Measurements from ENCODE around the gene MIER2.

The MIER2 gene

DNA sequence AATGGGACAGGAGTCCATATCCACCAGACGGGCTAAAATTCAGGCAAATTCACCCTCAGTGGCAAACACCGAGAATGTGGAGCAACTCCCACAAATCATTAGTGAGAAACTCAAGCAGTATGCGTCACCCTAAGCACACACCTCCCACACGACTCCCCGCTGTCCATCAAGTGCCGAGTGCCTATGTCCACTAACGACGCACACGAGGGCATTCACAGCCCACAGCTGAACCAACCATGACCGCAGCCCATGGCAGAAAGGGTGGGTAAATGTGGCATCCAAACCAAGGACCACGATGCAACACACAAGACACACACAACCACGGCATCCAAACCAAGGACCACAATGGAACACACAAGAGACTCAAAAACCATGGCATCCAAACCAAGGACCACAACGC, 22.0 kb downstream of the MIER2 start:
- TF ChIP-seq TAF1 (IDR thresholded peaks at IDR 0.05; ENCODE audit: borderline replicate concordance, insufficient read depth, low read length) = no peak
- TF ChIP-seq FOXP2 (optimal IDR thresholded peaks at IDR 0.05; ENCODE audit: borderline replicate concordance, extremely low read depth, extremely low read length, insufficient read depth) = no peak
- no peak for TF ChIP-seq POLR2AphosphoS5 (IDR thresholded peaks at IDR 0.05; ENCODE audit: low read depth, low read length)

DNA sequence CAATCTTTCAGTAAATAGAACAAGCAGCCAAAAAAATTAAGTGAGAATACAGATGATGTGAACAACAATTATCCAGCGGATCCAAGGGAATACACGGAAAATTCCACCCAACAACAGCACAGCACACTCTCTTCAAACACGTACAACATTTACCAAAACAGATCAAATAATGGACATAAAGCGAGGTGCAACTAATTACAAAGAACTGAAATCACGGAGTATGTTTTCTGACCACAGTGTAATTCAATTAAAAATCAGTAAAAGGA, 26.2 kb downstream of the MIER2 start:
- TF ChIP-seq TAF1 (IDR thresholded peaks at IDR 0.05; ENCODE audit: borderline replicate concordance, insufficient read depth, low read length) (no peak), POLR2AphosphoS5 (IDR thresholded peaks at IDR 0.05; ENCODE audit: low read depth, low read length) (no peak), SIN3A (IDR thresholded peaks at IDR 0.05; ENCODE audit: borderline replicate concordance, insufficient read depth, low read length) (no peak), FOXP2 (optimal IDR thresholded peaks at IDR 0.05; ENCODE audit: borderline replicate concordance, extremely low read depth, extremely low read length, insufficient read depth) (no peak)
- TF ChIP-seq, protein P1, sequence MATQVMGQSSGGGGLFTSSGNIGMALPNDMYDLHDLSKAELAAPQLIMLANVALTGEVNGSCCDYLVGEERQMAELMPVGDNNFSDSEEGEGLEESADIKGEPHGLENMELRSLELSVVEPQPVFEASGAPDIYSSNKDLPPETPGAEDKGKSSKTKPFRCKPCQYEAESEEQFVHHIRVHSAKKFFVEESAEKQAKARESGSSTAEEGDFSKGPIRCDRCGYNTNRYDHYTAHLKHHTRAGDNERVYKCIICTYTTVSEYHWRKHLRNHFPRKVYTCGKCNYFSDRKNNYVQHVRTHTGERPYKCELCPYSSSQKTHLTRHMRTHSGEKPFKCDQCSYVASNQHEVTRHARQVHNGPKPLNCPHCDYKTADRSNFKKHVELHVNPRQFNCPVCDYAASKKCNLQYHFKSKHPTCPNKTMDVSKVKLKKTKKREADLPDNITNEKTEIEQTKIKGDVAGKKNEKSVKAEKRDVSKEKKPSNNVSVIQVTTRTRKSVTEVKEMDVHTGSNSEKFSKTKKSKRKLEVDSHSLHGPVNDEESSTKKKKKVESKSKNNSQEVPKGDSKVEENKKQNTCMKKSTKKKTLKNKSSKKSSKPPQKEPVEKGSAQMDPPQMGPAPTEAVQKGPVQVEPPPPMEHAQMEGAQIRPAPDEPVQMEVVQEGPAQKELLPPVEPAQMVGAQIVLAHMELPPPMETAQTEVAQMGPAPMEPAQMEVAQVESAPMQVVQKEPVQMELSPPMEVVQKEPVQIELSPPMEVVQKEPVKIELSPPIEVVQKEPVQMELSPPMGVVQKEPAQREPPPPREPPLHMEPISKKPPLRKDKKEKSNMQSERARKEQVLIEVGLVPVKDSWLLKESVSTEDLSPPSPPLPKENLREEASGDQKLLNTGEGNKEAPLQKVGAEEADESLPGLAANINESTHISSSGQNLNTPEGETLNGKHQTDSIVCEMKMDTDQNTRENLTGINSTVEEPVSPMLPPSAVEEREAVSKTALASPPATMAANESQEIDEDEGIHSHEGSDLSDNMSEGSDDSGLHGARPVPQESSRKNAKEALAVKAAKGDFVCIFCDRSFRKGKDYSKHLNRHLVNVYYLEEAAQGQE (IDR thresholded peaks at IDR 0.05; ENCODE audit: insufficient read depth in 1 of 2, low read depth in 2 of 2, low read length in 2 of 2) = no peak

DNA sequence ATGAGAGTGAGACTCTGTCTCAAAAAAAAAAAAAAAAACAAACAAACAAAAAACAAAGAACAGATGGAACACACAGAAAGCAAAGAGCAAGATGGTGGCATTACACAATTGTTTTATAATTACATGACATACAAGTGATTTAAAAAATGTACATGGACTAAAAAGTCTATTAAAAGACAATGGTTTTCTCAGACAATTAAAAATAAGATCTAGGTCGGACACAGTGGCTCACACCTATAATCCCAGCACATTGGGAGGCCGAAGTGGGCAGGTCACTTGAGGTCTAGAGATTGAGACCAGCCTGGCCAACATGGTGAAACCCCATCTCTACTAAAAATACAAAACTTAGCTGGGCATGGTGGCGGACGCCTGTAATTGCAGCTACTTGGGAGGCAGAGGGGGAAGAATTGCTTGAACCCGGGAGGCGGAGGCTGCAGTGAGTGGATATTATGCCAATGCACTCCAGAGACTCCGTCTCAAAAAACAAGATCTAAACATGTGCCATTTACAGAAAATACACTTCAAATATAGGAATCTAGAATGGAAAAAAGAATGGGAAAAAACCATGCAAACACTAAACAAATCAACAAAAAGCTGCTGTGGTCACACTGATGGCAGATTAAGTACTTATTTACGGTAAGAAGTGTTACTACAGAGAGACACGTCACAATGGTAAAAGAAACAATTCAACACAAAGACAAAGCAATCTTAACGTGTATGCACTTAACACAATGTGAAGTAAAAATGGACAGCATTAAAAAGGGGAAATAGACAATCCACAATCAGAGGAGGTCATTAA, 26.7 kb downstream of the MIER2 start:
- TF ChIP-seq SIN3A (IDR thresholded peaks at IDR 0.05; ENCODE audit: borderline replicate concordance, insufficient read depth, low read length) (no peak), FOXP2 (optimal IDR thresholded peaks at IDR 0.05; ENCODE audit: borderline replicate concordance, extremely low read depth, extremely low read length, insufficient read depth) (no peak)

DNA sequence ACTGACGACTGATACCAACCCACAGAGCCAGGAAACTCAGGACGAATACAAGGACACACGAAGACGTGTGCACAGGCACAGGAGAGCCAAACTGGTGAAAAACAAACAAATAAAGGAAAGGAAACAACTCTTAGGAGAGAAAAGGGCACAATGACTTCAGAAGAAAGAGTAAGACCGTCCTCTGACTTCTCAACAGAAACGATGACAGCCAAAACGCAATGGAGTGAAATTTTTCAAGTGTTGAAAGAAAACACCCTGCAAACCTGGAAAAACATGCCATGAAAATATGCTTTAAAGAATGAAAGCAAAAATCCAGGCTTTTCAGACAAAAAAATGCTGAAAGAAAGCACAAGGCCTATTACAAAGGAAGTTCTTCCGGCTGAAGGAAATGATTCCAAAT, 28.8 kb downstream of the MIER2 start:
- TF ChIP-seq TAF1 (IDR thresholded peaks at IDR 0.05; ENCODE audit: borderline replicate concordance, insufficient read depth, low read length) (no peak), SIN3A (IDR thresholded peaks at IDR 0.05; ENCODE audit: borderline replicate concordance, insufficient read depth, low read length) (no peak), POLR2AphosphoS5 (IDR thresholded peaks at IDR 0.05; ENCODE audit: low read depth, low read length) (no peak)
- TF ChIP-seq, protein P1 (IDR thresholded peaks at IDR 0.05; ENCODE audit: insufficient read depth in 1 of 2, low read depth in 2 of 2, low read length in 2 of 2) = no peak

DNA sequence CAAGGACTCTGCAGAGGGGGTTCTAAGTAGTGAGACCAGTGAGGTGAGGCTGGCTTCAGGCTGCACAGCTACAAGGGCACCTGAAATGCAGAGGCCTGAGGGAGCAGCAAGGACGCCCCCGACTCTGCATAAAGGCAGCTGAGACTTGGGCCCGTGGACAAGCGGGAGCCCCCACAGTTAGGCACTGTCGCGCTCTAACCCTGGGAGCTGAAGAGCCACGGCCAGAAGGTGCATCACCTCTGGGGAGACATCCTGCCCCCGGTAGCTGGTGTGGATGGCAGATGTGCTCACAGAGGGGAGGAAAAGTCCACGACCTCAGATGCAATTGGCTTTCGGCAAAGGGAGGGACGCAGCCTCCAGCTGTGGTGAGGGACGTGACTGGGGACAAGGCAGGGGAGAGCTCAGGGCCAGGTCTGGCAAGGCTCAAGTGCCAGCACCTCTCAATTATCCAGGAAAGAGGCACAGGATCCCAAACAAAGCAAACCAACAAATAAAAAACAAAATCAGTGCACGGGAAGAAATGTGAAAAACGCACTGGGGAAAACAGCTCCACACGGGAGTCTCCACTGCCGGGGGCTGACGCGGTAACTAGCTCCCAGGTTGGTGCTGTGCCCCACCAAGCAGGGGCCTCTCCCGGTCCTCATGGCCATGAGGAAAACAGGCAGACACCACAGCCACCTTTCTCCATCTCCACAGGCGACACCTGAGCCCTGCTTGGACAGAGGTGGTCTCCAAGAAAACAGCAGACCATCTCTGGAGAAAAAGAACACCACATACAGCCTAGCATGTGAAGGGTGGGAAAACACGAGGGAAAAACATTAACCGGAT, 30.4 kb downstream of the MIER2 start:
- TF ChIP-seq FOXP2 (optimal IDR thresholded peaks at IDR 0.05; ENCODE audit: borderline replicate concordance, extremely low read depth, extremely low read length, insufficient read depth) (no peak), TAF1 (IDR thresholded peaks at IDR 0.05; ENCODE audit: borderline replicate concordance, insufficient read depth, low read length) (no peak), SIN3A (IDR thresholded peaks at IDR 0.05; ENCODE audit: borderline replicate concordance, insufficient read depth, low read length) (no peak), POLR2AphosphoS5 (IDR thresholded peaks at IDR 0.05; ENCODE audit: low read depth, low read length) (no peak)
- TF ChIP-seq, protein P1 (IDR thresholded peaks at IDR 0.05; ENCODE audit: insufficient read depth in 1 of 2, low read depth in 2 of 2, low read length in 2 of 2) = no peak

All from PFSK-1 (cell line).